HG03039 (cell line): ENCODE data around the gene HDDC2.

Experiments
- ATAC-seq: cut with Tn5 transposase; IDR thresholded peaks from one replicate; pipeline ENCODE4 v1.9.1; 2021; ENCODE audit warnings: mild to moderate bottlenecking, moderate library complexity; ENCODE audit not compliant: unreplicated experiment

Gene HDDC2

GRCh38 chr6:125271486-125272159 lies 30.1 kb downstream of the HDDC2 start:
- ATAC-seq = no peak

GRCh38 chr6:125270380-125270779 lies 31.4 kb downstream of the HDDC2 start:
- no peak for ATAC-seq

GRCh38 chr6:125269328-125269985 lies 32.3 kb downstream of the HDDC2 start:
- no peak for ATAC-seq

- ATAC-seq = no peak
Observed at GRCh38 chr6:125268765-125269164, 33.0 kb downstream of the HDDC2 start.

- no peak for ATAC-seq
Observed at GRCh38 chr6:125267806-125268523, 33.8 kb downstream of the HDDC2 start.

GRCh38 chr6:125264476-125264875 lies 37.3 kb downstream of the HDDC2 start:
- no peak for ATAC-seq

GRCh38 chr6:125262016-125263013 lies 39.5 kb downstream of the HDDC2 start:
- no peak for ATAC-seq

GRCh38 chr6:125259354-125259736 lies 42.4 kb downstream of the HDDC2 start:
- ATAC-seq = no peak

GRCh38 chr6:125258651-125259353 lies 43.0 kb downstream of the HDDC2 start:
- no peak for ATAC-seq

- no peak for ATAC-seq
Observed at GRCh38 chr6:125257351-125257750, 44.4 kb downstream of the HDDC2 start.

GRCh38 chr6:125255201-125255600 lies 46.6 kb downstream of the HDDC2 start:
- no peak for ATAC-seq

- no peak for ATAC-seq
Observed at GRCh38 chr6:125254321-125254720, 47.4 kb downstream of the HDDC2 start.

GRCh38 chr6:125253881-125254280 lies 47.9 kb downstream of the HDDC2 start:
- no peak for ATAC-seq

- ATAC-seq = no peak
Observed at GRCh38 chr6:125252891-125253290, 48.9 kb downstream of the HDDC2 start.

- peak; percentile 60 for ATAC-seq
Observed at GRCh38 chr6:125251516-125252220, 50.1 kb downstream of the HDDC2 start.

- ATAC-seq = no peak
Observed at GRCh38 chr6:125250511-125250910, 51.3 kb downstream of the HDDC2 start.

GRCh38 chr6:125248136-125248535 lies 53.6 kb downstream of the HDDC2 start:
- ATAC-seq = no peak

GRCh38 chr6:125246566-125246965 lies 55.2 kb downstream of the HDDC2 start:
- no peak for ATAC-seq

GRCh38 chr6:125245523-125246264 lies 56.1 kb downstream of the HDDC2 start:
- ATAC-seq = no peak
